HG02678 (cell line): Measurements from ENCODE around the gene RNPEPL1.
"Not testable (repeated sequence)": the region's sequence is repeated elsewhere in the genome, so short reads cannot be mapped to it uniquely, and the experiment has no call there.

ENCODE experiments used
- ATAC-seq: cut with Tn5 transposase; IDR thresholded peaks from one replicate; pipeline ENCODE4 v1.9.1; 2021; ENCODE audit warnings: mild to moderate bottlenecking, moderate library complexity; ENCODE audit not compliant: unreplicated experiment

RNPEPL1 gene

GRCh38 chr2:240567872-240568677 lies at the start of gene RNPEPL1:
Gene RNPEPL1, plus strand, starts transcription at chr2:240568484. Its CDS starts 103 bp downstream, at chr2:240568587.
- ATAC-seq: peak; percentile 42

GRCh38 chr2:240518981-240519380 lies 49.3 kb upstream of the RNPEPL1 start:
- ATAC-seq: no peak

- ATAC-seq: no peak
These were observed 48.7 kb upstream of the RNPEPL1 start for GRCh38 chr2:240519396-240520129.

GRCh38 chr2:240520130-240520973 lies 47.9 kb upstream of the RNPEPL1 start:
- no peak for ATAC-seq

GRCh38 chr2:240520974-240521350 lies 47.3 kb upstream of the RNPEPL1 start:
- no peak for ATAC-seq

- not testable (repeated sequence) for ATAC-seq
These were observed 46.4 kb upstream of the RNPEPL1 start for GRCh38 chr2:240521885-240522284.

- ATAC-seq: no peak
These were observed 45.9 kb upstream of the RNPEPL1 start for GRCh38 chr2:240522406-240522805.

GRCh38 chr2:240523451-240524281 lies 44.6 kb upstream of the RNPEPL1 start:
- ATAC-seq: no peak

GRCh38 chr2:240524963-240525718 lies 43.1 kb upstream of the RNPEPL1 start:
- ATAC-seq: no peak

- no peak for ATAC-seq
These were observed 42.5 kb upstream of the RNPEPL1 start for GRCh38 chr2:240525802-240526201.

GRCh38 chr2:240526521-240526920 lies 41.8 kb upstream of the RNPEPL1 start:
- ATAC-seq: no peak

- ATAC-seq: no peak
These were observed 41.0 kb upstream of the RNPEPL1 start for GRCh38 chr2:240527153-240527750.

GRCh38 chr2:240528406-240529040 lies 39.8 kb upstream of the RNPEPL1 start:
- no peak for ATAC-seq

GRCh38 chr2:240529344-240529999 lies 38.8 kb upstream of the RNPEPL1 start:
- ATAC-seq: no peak

- ATAC-seq: no peak
These were observed 38.1 kb upstream of the RNPEPL1 start for GRCh38 chr2:240530181-240530580.

GRCh38 chr2:240531038-240531437 lies 37.2 kb upstream of the RNPEPL1 start:
- ATAC-seq: no peak

GRCh38 chr2:240532031-240532775 lies 36.1 kb upstream of the RNPEPL1 start:
- ATAC-seq: no peak
